Fibroblast of lung (primary cell): Measurements from ENCODE around the gene DDX31. TPM values are rescaled to one million over a fixed set of nuclear protein-coding genes. Genes with fewer than 3 reads are reported as not detected.

Source experiments
- DNase-seq, 2 donors: peaks; one replicate each; pipeline versions ENCODE4 v3.0.0 to v3.0.0-alpha.2; 2010; ENCODE audit warnings: low read depth in 2 of 2
- H2AFZ ChIP-seq: 2 replicates; pipeline ENCODE4 v1.5.1; 2012; ENCODE audit warnings: low read length, control low read depth, inconsistent platforms
- H3K27ac ChIP-seq: 2 replicates; pipeline ENCODE4 v1.5.1; 2011; ENCODE audit warnings: low read length, control low read depth; ENCODE audit not compliant: insufficient read depth
- H3K27me3 ChIP-seq: 2 replicates; pipeline ENCODE4 v1.5.1; 2011; ENCODE audit warnings: mild to moderate bottlenecking, low read length; ENCODE audit not compliant: control insufficient read depth, insufficient read depth
- H3K36me3 ChIP-seq: 2 replicates; pipeline ENCODE4 v1.5.1; 2011; ENCODE audit warnings: low read length; ENCODE audit not compliant: control insufficient read depth, insufficient read depth
- H3K4me1 ChIP-seq: 2 replicates; pipeline ENCODE4 v1.5.1; 2011; ENCODE audit warnings: low read length; ENCODE audit not compliant: control insufficient read depth, insufficient read depth; ENCODE audit errors: extremely low read depth
- H3K4me2 ChIP-seq: 2 replicates; pipeline ENCODE4 v1.5.1; 2011; ENCODE audit warnings: low read length, control low read depth; ENCODE audit not compliant: insufficient read depth; ENCODE audit errors: extremely low read depth
- H3K4me3 ChIP-seq, 4 experiments: fragments of 200-600 bp in 1 of 4; sonication (generic) in 1 of 4; replicated peaks in 1 of 4; 2 replicates each; pipeline ENCODE4 v1.5.1; 2011 to 2016; ENCODE audit warnings: low read length in 4 of 4, low read depth in 3 of 4, mild to moderate bottlenecking in 3 of 4, control low read depth in 2 of 4, inconsistent platforms in 1 of 4, mixed read lengths in 1 of 4; ENCODE audit not compliant: insufficient read depth in 1 of 4; ENCODE audit errors: control extremely low read depth in 1 of 4
- H3K79me2 ChIP-seq: 2 replicates; pipeline ENCODE4 v1.5.1; 2012; ENCODE audit warnings: mild to moderate bottlenecking, low read length, inconsistent platforms; ENCODE audit not compliant: control insufficient read depth, insufficient read depth
- H3K9ac ChIP-seq: 2 replicates; pipeline ENCODE4 v1.5.1; 2011; ENCODE audit warnings: mild to moderate bottlenecking, low read length, control low read depth; ENCODE audit not compliant: insufficient read depth
- H3K9me3 ChIP-seq: 2 replicates; pipeline ENCODE4 v1.5.1; 2012; ENCODE audit warnings: low read depth, low read length; ENCODE audit not compliant: control insufficient read depth, insufficient read depth
- H4K20me1 ChIP-seq: 2 replicates; pipeline ENCODE4 v1.5.1; 2011; ENCODE audit warnings: low read length; ENCODE audit not compliant: control insufficient read depth, insufficient read depth; ENCODE audit errors: extremely low read depth
- EZH2 ChIP-seq: IDR thresholded peaks from 2 replicates; pipeline ENCODE4 v1.5.1; 2012; ENCODE audit warnings: low read length, control low read depth, mild to moderate bottlenecking; ENCODE audit errors: missing control alignments
- polyA plus RNA-seq, 2 donors: library from polyadenylated mRNA; depleted of rRNA in 1 of 2; stranded (reverse) in 1 of 2; unstranded in 1 of 2; fragments of >200 nt; gene quantifications; 2 replicates each; pipeline ENCODE4 v1.2.1, GENCODE V29; 2011 to 2012; ENCODE audit warnings: missing spikeins in 1 of 2
- total RNA-seq: library from RNA; depleted of rRNA; stranded (reverse); fragments of >200 nt; gene quantifications from 2 replicates; pipeline ENCODE4 v1.2.1, GENCODE V29; 2014
- TF ChIP-seq, protein P1 (sequence below), 2 donors: IDR thresholded peaks in 1 of 2; conservative IDR thresholded peaks in 1 of 2; 1 replicate in 1 of 2; 2 replicates in 1 of 2; pipeline ENCODE4 v1.5.1; 2011 to 2012; ENCODE audit warnings: low read length in 2 of 2, control low read depth in 1 of 2, inconsistent platforms in 1 of 2, low read depth in 1 of 2, mild to moderate bottlenecking in 1 of 2

The DDX31 gene
- total and polyA plus RNA-seq, 2 donors (not counting 1 experiment from before 2014, with no cell fraction given), result 10.1 to 10.8 TPM

DNA sequence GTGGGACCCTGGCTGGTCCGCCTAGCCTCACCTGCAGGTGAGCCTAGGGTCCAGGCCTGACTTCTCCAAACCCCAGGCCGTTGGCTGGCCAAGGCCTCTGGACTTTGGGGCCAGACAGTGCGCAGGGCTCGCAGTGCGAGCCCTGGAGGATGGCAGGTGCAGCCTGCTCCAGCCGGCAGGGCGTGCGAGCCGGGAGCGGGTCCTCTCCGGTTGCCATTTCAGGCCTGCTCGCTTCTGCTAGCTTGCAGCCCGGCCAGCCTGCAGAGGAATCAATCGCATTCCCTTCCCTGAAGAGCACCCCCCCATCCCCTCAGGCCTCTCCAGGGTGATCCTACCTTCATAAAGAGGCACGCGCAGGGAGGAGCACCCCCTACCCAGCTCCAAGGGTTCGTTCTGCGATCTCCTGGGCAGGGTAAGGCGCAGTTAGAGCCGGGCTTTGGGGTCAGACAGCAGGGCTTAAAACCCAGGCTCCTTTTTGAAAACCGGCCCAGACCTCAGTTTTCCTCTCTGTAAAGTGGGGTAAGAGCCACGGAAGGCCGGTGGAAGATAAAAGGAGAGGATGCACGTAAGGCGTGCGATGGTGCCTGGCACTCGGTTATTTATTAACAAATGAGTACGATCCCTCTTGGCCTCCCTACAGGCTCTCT is 81.2 kb downstream of the DDX31 start:
- H3K9ac ChIP-seq, result no peak overlapping the region
- H3K27me3 ChIP-seq, result peaks cover 73% of the 10 kb centered on the region
- no peaks in the 10 kb centered on the region for H3K9me3 ChIP-seq
- H2AFZ ChIP-seq, result no peak overlapping the region
- no peak overlapping the region for H3K4me3 ChIP-seq
- H3K4me1 ChIP-seq, result no peaks in the 10 kb centered on the region
- DNase-seq, result no peak
- H4K20me1 ChIP-seq, result no peaks in the 10 kb centered on the region
- H3K36me3 ChIP-seq, result peaks cover 2% of the 10 kb centered on the region
- H3K27ac ChIP-seq, result no peak overlapping the region
- no peaks in the 10 kb centered on the region for H3K79me2 ChIP-seq
- TF ChIP-seq, protein P1, sequence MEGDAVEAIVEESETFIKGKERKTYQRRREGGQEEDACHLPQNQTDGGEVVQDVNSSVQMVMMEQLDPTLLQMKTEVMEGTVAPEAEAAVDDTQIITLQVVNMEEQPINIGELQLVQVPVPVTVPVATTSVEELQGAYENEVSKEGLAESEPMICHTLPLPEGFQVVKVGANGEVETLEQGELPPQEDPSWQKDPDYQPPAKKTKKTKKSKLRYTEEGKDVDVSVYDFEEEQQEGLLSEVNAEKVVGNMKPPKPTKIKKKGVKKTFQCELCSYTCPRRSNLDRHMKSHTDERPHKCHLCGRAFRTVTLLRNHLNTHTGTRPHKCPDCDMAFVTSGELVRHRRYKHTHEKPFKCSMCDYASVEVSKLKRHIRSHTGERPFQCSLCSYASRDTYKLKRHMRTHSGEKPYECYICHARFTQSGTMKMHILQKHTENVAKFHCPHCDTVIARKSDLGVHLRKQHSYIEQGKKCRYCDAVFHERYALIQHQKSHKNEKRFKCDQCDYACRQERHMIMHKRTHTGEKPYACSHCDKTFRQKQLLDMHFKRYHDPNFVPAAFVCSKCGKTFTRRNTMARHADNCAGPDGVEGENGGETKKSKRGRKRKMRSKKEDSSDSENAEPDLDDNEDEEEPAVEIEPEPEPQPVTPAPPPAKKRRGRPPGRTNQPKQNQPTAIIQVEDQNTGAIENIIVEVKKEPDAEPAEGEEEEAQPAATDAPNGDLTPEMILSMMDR (conservative IDR thresholded peaks at IDR 0.05 in 1 of 2, IDR thresholded peaks at IDR 0.05 in 1 of 2; ENCODE audit: low read depth in 1 of 2, low read length in 2 of 2), result no peak
- peak; percentile 86 for TF ChIP-seq EZH2
- H3K4me2 ChIP-seq, result no peak overlapping the region

DNA sequence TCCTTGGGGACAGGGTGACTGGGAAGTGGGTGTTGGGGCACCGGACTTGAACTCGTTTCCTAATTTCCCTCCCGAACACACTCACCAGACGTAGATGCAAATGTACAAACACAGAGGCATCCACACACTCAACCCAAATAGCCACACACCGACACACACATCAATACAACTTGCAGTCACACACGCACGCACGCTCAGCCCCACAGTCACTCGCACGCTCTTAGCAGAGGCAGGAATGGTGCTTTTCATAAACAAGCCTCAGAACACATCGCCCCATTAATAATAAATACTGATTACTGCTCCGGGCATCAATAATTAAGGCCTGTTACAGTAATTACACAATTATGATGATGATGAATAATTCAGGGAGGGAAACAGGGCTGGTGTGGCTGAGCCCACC is 81.7 kb downstream of the DDX31 start:
- Histone ChIP-seq H3K9me3 (no peaks in the 10 kb centered on the region), H3K4me3 (no peak overlapping the region), H2AFZ (no peak overlapping the region), H3K4me1 (no peaks in the 10 kb centered on the region), H3K79me2 (no peaks in the 10 kb centered on the region), H3K4me2 (no peak overlapping the region), H4K20me1 (no peaks in the 10 kb centered on the region), H3K27me3 (peaks cover 78% of the 10 kb centered on the region), H3K9ac (no peak overlapping the region), H3K27ac (no peak overlapping the region), H3K36me3 (no peaks in the 10 kb centered on the region)
- DNase-seq, result no peak
- TF ChIP-seq EZH2, result peak; percentile 54
- TF ChIP-seq, protein P1 (conservative IDR thresholded peaks at IDR 0.05 in 1 of 2, IDR thresholded peaks at IDR 0.05 in 1 of 2; ENCODE audit: low read depth in 1 of 2, low read length in 2 of 2), result no peak

DNA sequence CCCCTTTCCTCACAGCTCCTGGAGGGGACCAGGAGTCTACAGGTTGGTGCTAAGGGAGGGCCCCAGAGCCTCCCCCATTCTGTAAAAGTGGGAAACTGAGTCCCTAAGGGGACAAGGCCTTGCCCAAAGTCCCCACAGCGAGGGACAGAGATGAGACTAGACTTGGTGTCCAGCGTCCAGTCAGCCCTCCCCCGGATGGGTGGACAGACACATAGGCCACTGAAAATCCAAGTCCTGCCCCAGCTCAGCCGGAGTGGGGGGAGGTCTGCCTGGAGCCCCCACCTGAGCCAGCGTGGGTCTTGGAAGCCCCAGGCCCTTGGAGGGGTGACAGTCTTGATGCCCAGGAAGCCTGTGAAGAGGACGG is 82.2 kb downstream of the DDX31 start:
- Histone ChIP-seq H3K9me3 (no peaks in the 10 kb centered on the region), H3K4me2 (no peak overlapping the region), H3K4me1 (no peaks in the 10 kb centered on the region), H3K4me3 (no peak overlapping the region), H3K27ac (no peak overlapping the region), H3K79me2 (no peaks in the 10 kb centered on the region), H3K9ac (no peak overlapping the region), H3K27me3 (peaks cover 83% of the 10 kb centered on the region), H4K20me1 (no peaks in the 10 kb centered on the region), H3K36me3 (no peaks in the 10 kb centered on the region), H2AFZ (no peak overlapping the region)
- no peak for DNase-seq
- TF ChIP-seq, protein P1 (conservative IDR thresholded peaks at IDR 0.05 in 1 of 2, IDR thresholded peaks at IDR 0.05 in 1 of 2; ENCODE audit: low read depth in 1 of 2, low read length in 2 of 2), result no peak
- TF ChIP-seq EZH2, result peak; percentile 74
